Measurements from ENCODE around the gene PPM1E. TPM values are rescaled to one million over a fixed set of nuclear protein-coding genes. Genes with fewer than 3 reads are reported as not detected.

Gene PPM1E
- total RNA-seq, 4 donors from 2014 or later = 0.42 to 0.91 (median 0.67) TPM

- no peak overlapping the region for H3K4me3 ChIP-seq
- peaks cover 0 to 5% (median 0%) of the 10 kb centered on the region in 4 donors for H3K4me1 ChIP-seq
- no peak for DNase-seq (ENCODE audit: extremely low spot score)
- no peak overlapping the region for H3K27ac ChIP-seq (replicated peaks in 1 of 4)
- no peaks in the 10 kb centered on the region for H3K9me3 ChIP-seq
- 87% methylated on average over 2 of the region's 2 CpGs for WGBS
- H3K27me3 ChIP-seq = no peaks in the 10 kb centered on the region
- H3K36me3 ChIP-seq = peaks cover 0 to 7% (median 0%) of the 10 kb centered on the region in 4 donors
- no peak for TF ChIP-seq POLR2A (IDR thresholded peaks at IDR 0.05; ENCODE audit: low read depth)
- TF ChIP-seq CTCF (IDR thresholded peaks at IDR 0.05) = no peak
- no peak for TF ChIP-seq POLR2AphosphoS5 (IDR thresholded peaks at IDR 0.05)
- no peak for TF ChIP-seq EP300 (IDR thresholded peaks at IDR 0.05)
- intact Hi-C loops (cut with DNase I) = no loop called here
Observed at GRCh38 chr17:58989629-58990028, 234.0 kb downstream of the PPM1E start.

- 90% methylated on average over 4 of the region's 4 CpGs for WGBS
- DNase-seq (ENCODE audit: extremely low spot score) = no peak
- Histone ChIP-seq H3K27me3 (no peaks in the 10 kb centered on the region), H3K36me3 (peaks cover 0 to 14% (median 2%) of the 10 kb centered on the region in 4 donors), H3K9me3 (no peaks in the 10 kb centered on the region), H3K4me3 (no peak overlapping the region), H3K4me1 (peaks cover 0 to 9% (median 0%) of the 10 kb centered on the region in 4 donors), H3K27ac (replicated peaks in 1 of 4) (no peak overlapping the region)
- intact Hi-C loops (cut with DNase I) = no loop called here
- TF ChIP-seq POLR2A (IDR thresholded peaks at IDR 0.05; ENCODE audit: low read depth) = no peak
- TF ChIP-seq EP300 (IDR thresholded peaks at IDR 0.05) = no peak
- TF ChIP-seq POLR2AphosphoS5 (IDR thresholded peaks at IDR 0.05) = no peak
- TF ChIP-seq CTCF (IDR thresholded peaks at IDR 0.05) = no peak
Observed at GRCh38 chr17:58991718-58992331, 236.2 kb downstream of the PPM1E start.

GRCh38 chr17:58993311-58993710, 237.7 kb downstream of the PPM1E start:
- no peak overlapping the region for H3K27ac ChIP-seq (replicated peaks in 1 of 4)
- WGBS = 82% methylated on average over 5 of the region's 5 CpGs

GRCh38 chr17:58995247-58995940, 239.7 kb downstream of the PPM1E start:
- peaks cover 14 to 50% (median 24%) of the 10 kb centered on the region in 4 donors for H3K36me3 ChIP-seq
- no peak for DNase-seq (ENCODE audit: extremely low spot score)
- no peaks in the 10 kb centered on the region for H3K9me3 ChIP-seq
- no peaks in the 10 kb centered on the region for H3K27me3 ChIP-seq
- H3K4me3 ChIP-seq = no peak overlapping the region
- TF ChIP-seq POLR2A (IDR thresholded peaks at IDR 0.05; ENCODE audit: low read depth) = no peak
- no peak for TF ChIP-seq CTCF (IDR thresholded peaks at IDR 0.05)
- TF ChIP-seq EP300 (IDR thresholded peaks at IDR 0.05) = no peak
- TF ChIP-seq POLR2AphosphoS5 (IDR thresholded peaks at IDR 0.05) = no peak
- H3K27ac ChIP-seq (replicated peaks in 1 of 4) = no peak overlapping the region
- intact Hi-C loops (cut with DNase I) = no loop called here
- H3K4me1 ChIP-seq = peaks cover 0 to 9% (median 0%) of the 10 kb centered on the region in 4 donors
- WGBS = 96% methylated on average over 7 of the region's 7 CpGs

More at GRCh38 chr17:58993311-58993710, 237.7 kb downstream of the PPM1E start:
- TF ChIP-seq CTCF (IDR thresholded peaks at IDR 0.05) (no peak), POLR2A (IDR thresholded peaks at IDR 0.05; ENCODE audit: low read depth) (no peak), POLR2AphosphoS5 (IDR thresholded peaks at IDR 0.05) (no peak), EP300 (IDR thresholded peaks at IDR 0.05) (no peak)
- H3K36me3 ChIP-seq = peaks cover 5 to 29% (median 7%) of the 10 kb centered on the region in 4 donors
- no peak overlapping the region for H3K4me3 ChIP-seq
- DNase-seq (ENCODE audit: extremely low spot score) = no peak
- no peaks in the 10 kb centered on the region for H3K9me3 ChIP-seq
- intact Hi-C loops (cut with DNase I) = no loop called here
- peaks cover 0 to 9% (median 0%) of the 10 kb centered on the region in 4 donors for H3K4me1 ChIP-seq
- no peaks in the 10 kb centered on the region for H3K27me3 ChIP-seq

Data from esophagus muscularis mucosa (tissue), 4 donors.